OCI-LY7 (cell line): ENCODE measurements around the gene B3GALT5. TPM values are rescaled to one million over a fixed set of nuclear protein-coding genes. Genes with fewer than 3 reads are reported as not detected.

Source experiments
- BruUV-seq: library from RNA; stranded (reverse); fragments of 400-500 nt; replicated peaks from 2 replicates; lab custom pipeline; 2021; lab: Mats Ljungman, UMichigan
- CTCF ChIA-PET: fragments of 300-600 bp; sonication (Branson Sonifier 250); formaldehyde crosslinking; loops from one replicate; lab custom pipeline; 2022; ENCODE audit warnings: antibody characterized with exemption; ENCODE audit not compliant: unreplicated experiment; lab: Charles Lee
- POLR2A ChIA-PET: fragments of 300-600 bp; sonication (Branson Sonifier 250); formaldehyde crosslinking; loops from one replicate; lab custom pipeline; 2022; ENCODE audit warnings: antibody characterized with exemption; lab: Charles Lee
- DNase-seq: peaks from one replicate; pipeline ENCODE4 v3.0.0-alpha.2; 2015; ENCODE audit warnings: low spot score
- H2AFZ ChIP-seq: fragments of 200-600 bp; sonication (generic), shearing (Covaris generic); 2 replicates; pipeline ENCODE4 v1.6.1; 2014; ENCODE audit warnings: mild to moderate bottlenecking, antibody characterized with exemption, low read length, moderate library complexity
- H3K27ac ChIP-seq: fragments of 200-600 bp; sonication (generic); 2 replicates; pipeline ENCODE4 v1.5.1; 2014; ENCODE audit warnings: mixed run types, low read depth, mild to moderate bottlenecking, moderate library complexity, low read length, inconsistent platforms; ENCODE audit not compliant: poor library complexity, severe bottlenecking
- H3K36me3 ChIP-seq: fragments of 200-600 bp; sonication (generic); 2 replicates; pipeline ENCODE4 v1.6.1; 2014; ENCODE audit warnings: mild to moderate bottlenecking, antibody characterized with exemption, low read length, moderate library complexity, mixed read lengths; ENCODE audit not compliant: insufficient read depth
- H3K4me1 ChIP-seq: fragments of 200-600 bp; sonication (generic); 2 replicates; pipeline ENCODE4 v1.5.1; 2014; ENCODE audit warnings: mild to moderate bottlenecking, low read length; ENCODE audit not compliant: insufficient read depth, poor library complexity, severe bottlenecking
- H3K4me2 ChIP-seq: fragments of 200-600 bp; sonication (generic); 2 replicates; pipeline ENCODE4 v1.6.1; 2014; ENCODE audit warnings: mild to moderate bottlenecking, low read length
- H3K4me3 ChIP-seq: fragments of 200-600 bp; sonication (generic); 2 replicates; pipeline ENCODE4 v1.5.1; 2014; ENCODE audit warnings: mild to moderate bottlenecking, low read depth, low read length; ENCODE audit not compliant: poor library complexity, severe bottlenecking
- H3K79me2 ChIP-seq: fragments of 200-600 bp; sonication (generic); 2 replicates; pipeline ENCODE4 v1.6.1; 2016; ENCODE audit warnings: low read depth, mild to moderate bottlenecking, low read length, moderate library complexity, mixed read lengths; ENCODE audit not compliant: insufficient read depth
- H3K9me2 ChIP-seq: fragments of 200-600 bp; sonication (generic); 2 replicates; pipeline ENCODE4 v1.6.1; 2016; ENCODE audit warnings: mild to moderate bottlenecking, low read length, mixed read lengths; ENCODE audit not compliant: insufficient read depth
- H3K9me3 ChIP-seq: fragments of 200-600 bp; sonication (generic); 2 replicates; pipeline ENCODE4 v1.6.1; 2014; ENCODE audit warnings: mild to moderate bottlenecking, mixed run types, low read length, mixed read lengths
- H4K20me1 ChIP-seq: fragments of 200-600 bp; sonication (generic); 2 replicates; pipeline ENCODE4 v1.6.1; 2014; ENCODE audit warnings: mild to moderate bottlenecking, antibody characterized with exemption, low read length, moderate library complexity, mixed read lengths; ENCODE audit not compliant: insufficient read depth
- EZH2phosphoT487 ChIP-seq: fragments of 200-600 bp; sonication (generic); IDR thresholded peaks from 2 replicates; pipeline ENCODE4 v1.6.1; 2018; ENCODE audit warnings: low read depth, borderline replicate concordance, mild to moderate bottlenecking, mixed run types, antibody characterized with exemption, low read length, moderate library complexity, mixed read lengths
- intact Hi-C: fragments of 100-400 bp; cut with micrococcal nuclease; formaldehyde crosslinking; loops from one replicate; pipeline ENCODE4 v1.10.0; 2022; ENCODE audit not compliant: unreplicated experiment
- total RNA-seq, 2 experiments: library from RNA; depleted of rRNA in 1 of 2; stranded (reverse); fragments of >200 nt in 1 of 2; shearing (Covaris generic) in 1 of 2; gene quantifications; 2 replicates each; pipeline ENCODE4 v1.2.3, GENCODE V29; 2014 to 2022
- TF ChIP-seq, protein P1 (sequence below): fragments of 200-600 bp; sonication (generic); conservative IDR thresholded peaks from 2 replicates; pipeline ENCODE4 v1.5.1; 2014; ENCODE audit warnings: mild to moderate bottlenecking, antibody characterized with exemption, low read length, moderate library complexity, mixed read lengths

The B3GALT5 gene
- total RNA-seq, 2 experiments from 2014 or later, result not detected

DNA sequence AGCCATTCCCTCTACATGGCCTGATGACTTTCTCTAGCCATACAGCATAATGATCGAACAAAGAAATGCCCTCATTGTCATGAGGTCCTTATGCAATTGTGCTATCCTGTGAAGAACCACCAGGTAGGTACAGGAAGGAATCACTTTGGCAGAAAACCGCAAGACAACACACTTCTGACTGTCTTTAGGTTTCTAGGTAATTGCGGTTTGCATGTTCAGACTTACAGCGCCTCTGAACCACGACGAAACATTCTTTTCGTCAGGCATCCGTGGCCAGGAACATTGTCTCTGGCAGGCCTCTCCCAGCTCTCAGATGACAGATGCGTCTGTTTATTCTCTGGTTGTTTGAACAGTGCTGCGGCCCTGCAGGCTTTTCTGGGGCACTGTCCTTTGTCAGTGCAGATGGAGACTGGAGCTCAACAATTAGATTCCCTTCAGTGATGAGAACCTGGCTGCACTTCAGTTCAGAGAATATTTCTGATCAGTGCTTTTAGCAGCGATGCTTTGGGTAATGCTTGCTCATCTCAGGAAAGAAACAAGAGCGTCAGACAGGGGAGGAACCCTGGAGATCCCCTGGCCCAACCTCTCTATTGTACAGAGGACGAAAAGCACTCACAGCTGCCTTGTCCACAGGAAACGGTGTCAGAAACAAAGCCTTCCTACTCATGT lies 63.4 kb downstream of the B3GALT5 start:
- no peak overlapping the region for H2AFZ ChIP-seq
- no peaks in the 10 kb centered on the region for H3K36me3 ChIP-seq
- no TSS peak for BruUV-seq
- H3K27ac ChIP-seq, result no peak overlapping the region
- no peaks in the 10 kb centered on the region for H3K4me1 ChIP-seq
- POLR2A ChIA-PET, result no interaction called here
- no peak overlapping the region for H3K4me3 ChIP-seq
- intact Hi-C loops, result no loop called here
- CTCF ChIA-PET, result no interaction called here
- DNase-seq, result no peak
- H3K9me2 ChIP-seq, result no peaks in the 10 kb centered on the region
- H3K4me2 ChIP-seq, result no peak overlapping the region
- no peaks in the 10 kb centered on the region for H4K20me1 ChIP-seq
- H3K79me2 ChIP-seq, result no peaks in the 10 kb centered on the region
- no peaks in the 10 kb centered on the region for H3K9me3 ChIP-seq
- TF ChIP-seq, protein P1, sequence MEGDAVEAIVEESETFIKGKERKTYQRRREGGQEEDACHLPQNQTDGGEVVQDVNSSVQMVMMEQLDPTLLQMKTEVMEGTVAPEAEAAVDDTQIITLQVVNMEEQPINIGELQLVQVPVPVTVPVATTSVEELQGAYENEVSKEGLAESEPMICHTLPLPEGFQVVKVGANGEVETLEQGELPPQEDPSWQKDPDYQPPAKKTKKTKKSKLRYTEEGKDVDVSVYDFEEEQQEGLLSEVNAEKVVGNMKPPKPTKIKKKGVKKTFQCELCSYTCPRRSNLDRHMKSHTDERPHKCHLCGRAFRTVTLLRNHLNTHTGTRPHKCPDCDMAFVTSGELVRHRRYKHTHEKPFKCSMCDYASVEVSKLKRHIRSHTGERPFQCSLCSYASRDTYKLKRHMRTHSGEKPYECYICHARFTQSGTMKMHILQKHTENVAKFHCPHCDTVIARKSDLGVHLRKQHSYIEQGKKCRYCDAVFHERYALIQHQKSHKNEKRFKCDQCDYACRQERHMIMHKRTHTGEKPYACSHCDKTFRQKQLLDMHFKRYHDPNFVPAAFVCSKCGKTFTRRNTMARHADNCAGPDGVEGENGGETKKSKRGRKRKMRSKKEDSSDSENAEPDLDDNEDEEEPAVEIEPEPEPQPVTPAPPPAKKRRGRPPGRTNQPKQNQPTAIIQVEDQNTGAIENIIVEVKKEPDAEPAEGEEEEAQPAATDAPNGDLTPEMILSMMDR, result no peak
- TF ChIP-seq EZH2phosphoT487, result no peak

DNA sequence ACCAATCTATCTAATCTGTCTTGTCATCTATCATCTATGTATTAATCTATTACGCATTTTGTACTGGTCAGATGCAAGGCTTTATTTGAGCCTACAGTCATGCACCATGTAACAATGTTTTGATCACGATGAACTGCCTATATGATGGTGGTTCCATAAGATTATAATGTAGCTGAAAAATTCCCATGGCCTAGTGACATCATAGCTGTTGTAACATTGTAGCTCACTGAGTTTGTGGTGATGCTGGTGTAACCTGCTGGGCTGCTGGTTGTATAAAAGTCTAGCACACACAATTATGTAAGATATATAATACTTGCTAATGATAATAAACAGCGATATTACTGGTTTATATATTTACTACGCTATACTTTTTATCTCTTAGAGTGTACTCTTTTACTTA lies 67.5 kb downstream of the B3GALT5 start:
- CTCF ChIA-PET, result no interaction called here
- TF ChIP-seq, protein P1, result no peak
- no peak for TF ChIP-seq EZH2phosphoT487
- Histone ChIP-seq H3K4me1 (no peaks in the 10 kb centered on the region), H3K79me2 (no peaks in the 10 kb centered on the region), H3K9me3 (no peaks in the 10 kb centered on the region), H3K36me3 (no peaks in the 10 kb centered on the region), H3K4me2 (no peak overlapping the region), H3K9me2 (no peaks in the 10 kb centered on the region), H3K27ac (no peak overlapping the region), H3K4me3 (no peak overlapping the region), H2AFZ (no peak overlapping the region), H4K20me1 (no peaks in the 10 kb centered on the region)
- intact Hi-C loops, result no loop called here
- BruUV-seq, result no TSS peak
- POLR2A ChIA-PET, result no interaction called here
- no peak for DNase-seq

DNA sequence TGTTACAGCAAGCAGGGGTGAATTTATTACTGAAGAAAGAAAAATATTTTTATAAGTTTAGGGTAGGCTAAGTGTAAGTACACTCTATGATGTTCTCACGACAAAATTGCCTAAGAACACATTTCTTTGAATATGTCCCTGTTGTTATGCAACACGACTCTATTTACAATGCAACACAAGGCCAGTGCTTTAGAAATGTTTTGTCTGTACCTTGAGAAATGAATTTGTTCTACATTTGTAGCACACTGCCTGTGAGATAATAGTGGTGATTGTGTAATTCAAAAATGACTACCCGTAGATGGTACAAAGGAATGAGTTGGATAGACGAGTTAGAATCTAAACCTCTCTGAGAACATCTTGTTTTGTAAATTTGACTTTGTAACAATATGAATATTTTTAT lies 68.5 kb downstream of the B3GALT5 start:
- POLR2A ChIA-PET, result interaction anchor here (0.7 to 1.0 kb wide), 3 partner anchors 38 to 196 kb away, joined by 3 read pairs; no protein-coding TSS in a partner anchor
- no peaks in the 10 kb centered on the region for H3K79me2 ChIP-seq
- no peak overlapping the region for H2AFZ ChIP-seq
- CTCF ChIA-PET, result no interaction called here
- TF ChIP-seq, protein P1, result no peak
- no peaks in the 10 kb centered on the region for H3K9me3 ChIP-seq
- H3K4me1 ChIP-seq, result no peaks in the 10 kb centered on the region
- no TSS peak for BruUV-seq
- no peaks in the 10 kb centered on the region for H3K9me2 ChIP-seq
- DNase-seq, result no peak
- no peak overlapping the region for H3K4me2 ChIP-seq
- intact Hi-C loops, result no loop called here
- H3K27ac ChIP-seq, result no peak overlapping the region
- H4K20me1 ChIP-seq, result no peaks in the 10 kb centered on the region
- H3K36me3 ChIP-seq, result no peaks in the 10 kb centered on the region
- no peak overlapping the region for H3K4me3 ChIP-seq
